Activated T-helper 17 cell treated with anti-CD3 and anti-CD28 coated beads, Interleukin-2, amount 50 U/mL, for 72 hours (primary cell): ENCODE measurements around the gene CEPT1. TPM values are rescaled to one million over a fixed set of nuclear protein-coding genes. Genes with fewer than 3 reads are reported as not detected.
"Not testable (repeated sequence)": the region's sequence is repeated elsewhere in the genome, so short reads cannot be mapped to it uniquely, and the experiment has no call there.

Source experiments
- ATAC-seq: fragments of 150-1000 bp; cut with Tn5 transposase; replicated peaks from 2 replicates; pipeline ENCODE4 v1.10.0; 2021; ENCODE audit warnings: mild to moderate bottlenecking, moderate library complexity
- H3K27ac Mint-ChIP-seq: one replicate; pipeline ENCODE4 v1.8.0; 2022; ENCODE audit warnings: mixed read lengths
- H3K27me3 Mint-ChIP-seq: one replicate; pipeline ENCODE4 v1.8.0; 2022; ENCODE audit warnings: mixed read lengths
- H3K36me3 Mint-ChIP-seq: one replicate; pipeline ENCODE4 v1.8.0; 2022; ENCODE audit warnings: low read depth, mild to moderate bottlenecking, mixed read lengths
- H3K4me1 Mint-ChIP-seq: one replicate; pipeline ENCODE4 v1.8.0; 2022; ENCODE audit warnings: mixed read lengths
- H3K4me3 Mint-ChIP-seq: one replicate; pipeline ENCODE4 v1.8.0; 2022; ENCODE audit warnings: mild to moderate bottlenecking, mixed read lengths
- H3K9me3 Mint-ChIP-seq: one replicate; pipeline ENCODE4 v1.8.0; 2022; ENCODE audit warnings: mixed read lengths
- total RNA-seq, 2 donors: library from RNA; stranded (reverse); gene quantifications; one replicate each; pipeline ENCODE4 v1.2.3, GENCODE V29; 2022

The CEPT1 gene
- 10 to 100 TPM; 31.3 to 31.4 TPM for total RNA-seq

GRCh38 chr1:111139956-111140679, at the start of gene CEPT1, which contains the start of gene DRAM2:
Gene CEPT1 (plus strand): TSS chr1:111140223. CDS start chr1:111147715, 7,492 bp downstream.
Gene DRAM2 (minus strand): TSS chr1:111140093. CDS start chr1:111131554, 8,539 bp downstream.
- peak within 1 kb of the TSS; percentile 94 for H3K27ac Mint-ChIP-seq
- no peaks in the 10 kb centered on the region for H3K27me3 Mint-ChIP-seq
- H3K4me1 Mint-ChIP-seq: peaks cover 12% of the 10 kb centered on the region
- H3K4me3 Mint-ChIP-seq: peak within 1 kb of the TSS; percentile 89
- peak; percentile 70 for ATAC-seq
- no peaks in the 10 kb centered on the region for H3K9me3 Mint-ChIP-seq
- H3K36me3 Mint-ChIP-seq: peaks cover 47% of the 10 kb centered on the region

DNA sequence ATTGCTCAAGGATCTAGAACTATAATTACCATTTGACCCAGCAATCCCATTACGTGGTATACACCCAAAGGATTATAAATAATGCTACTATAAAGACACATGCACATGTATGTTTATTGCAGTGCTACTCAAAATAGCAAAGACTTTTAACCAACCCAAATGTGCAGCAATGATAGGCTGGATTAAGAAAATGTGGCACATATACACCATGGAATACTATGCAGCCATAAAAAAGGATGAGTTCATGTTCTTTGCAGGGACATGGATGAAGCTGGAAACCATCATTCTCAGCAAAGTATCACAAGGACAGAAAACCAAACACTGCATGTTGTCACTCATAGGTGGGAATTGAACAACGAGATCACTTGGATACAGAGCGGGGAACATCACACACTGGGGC, 44.6 kb upstream of the CEPT1 start:
- not testable (repeated sequence) for H3K4me3 Mint-ChIP-seq, H3K36me3 Mint-ChIP-seq, H3K4me1 Mint-ChIP-seq, H3K27me3 Mint-ChIP-seq, ATAC-seq, H3K27ac Mint-ChIP-seq
- H3K9me3 Mint-ChIP-seq: peaks cover 17% of the 10 kb centered on the region

DNA sequence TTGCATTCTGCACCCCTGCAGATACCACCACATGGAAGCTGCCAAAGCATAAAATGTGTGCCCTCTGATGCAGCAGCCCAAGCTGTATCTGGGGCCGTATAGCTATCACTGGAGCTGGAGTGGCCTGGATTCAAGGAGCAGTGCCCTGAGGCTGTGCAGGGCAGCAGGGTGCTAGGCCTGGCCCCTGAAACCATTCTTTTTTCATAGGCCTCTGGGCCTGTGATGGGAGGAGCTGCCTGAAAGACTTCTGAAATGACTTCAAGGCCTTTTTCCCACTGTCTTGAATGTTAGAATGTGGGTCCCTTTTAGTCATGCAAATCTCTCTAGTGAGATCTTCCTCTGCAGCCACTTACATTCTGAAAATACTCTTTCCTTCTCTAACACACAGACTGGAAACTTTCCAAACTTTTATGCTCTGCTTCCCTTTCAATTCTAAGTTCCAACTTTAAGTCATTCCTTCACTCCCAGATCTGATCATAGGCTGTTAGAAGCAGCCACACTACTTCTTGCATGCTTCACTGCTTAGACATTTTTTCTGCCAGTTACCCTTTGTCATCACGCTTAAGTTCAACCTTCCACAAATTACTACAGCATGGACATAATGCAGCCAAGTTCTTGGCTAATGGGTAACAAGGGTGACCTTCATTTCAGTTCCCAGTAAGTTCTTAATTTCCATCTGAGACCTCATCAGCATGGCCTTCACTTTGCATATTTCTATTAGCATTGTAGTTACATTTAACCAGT, 42.5 kb upstream of the CEPT1 start:
- H3K27ac Mint-ChIP-seq: no peak overlapping the region
- H3K9me3 Mint-ChIP-seq: peaks cover 20% of the 10 kb centered on the region
- no peaks in the 10 kb centered on the region for H3K36me3 Mint-ChIP-seq
- ATAC-seq: no peak
- no peaks in the 10 kb centered on the region for H3K4me1 Mint-ChIP-seq
- peaks cover 3% of the 10 kb centered on the region for H3K27me3 Mint-ChIP-seq
- no peak overlapping the region for H3K4me3 Mint-ChIP-seq

GRCh38 chr1:111099289-111099688, 40.7 kb upstream of the CEPT1 start:
- peaks cover 21% of the 10 kb centered on the region for H3K9me3 Mint-ChIP-seq
- ATAC-seq: no peak
- H3K4me1 Mint-ChIP-seq: no peaks in the 10 kb centered on the region
- no peaks in the 10 kb centered on the region for H3K36me3 Mint-ChIP-seq
- H3K4me3 Mint-ChIP-seq: no peak overlapping the region
- H3K27me3 Mint-ChIP-seq: no peaks in the 10 kb centered on the region
- no peak overlapping the region for H3K27ac Mint-ChIP-seq

DNA sequence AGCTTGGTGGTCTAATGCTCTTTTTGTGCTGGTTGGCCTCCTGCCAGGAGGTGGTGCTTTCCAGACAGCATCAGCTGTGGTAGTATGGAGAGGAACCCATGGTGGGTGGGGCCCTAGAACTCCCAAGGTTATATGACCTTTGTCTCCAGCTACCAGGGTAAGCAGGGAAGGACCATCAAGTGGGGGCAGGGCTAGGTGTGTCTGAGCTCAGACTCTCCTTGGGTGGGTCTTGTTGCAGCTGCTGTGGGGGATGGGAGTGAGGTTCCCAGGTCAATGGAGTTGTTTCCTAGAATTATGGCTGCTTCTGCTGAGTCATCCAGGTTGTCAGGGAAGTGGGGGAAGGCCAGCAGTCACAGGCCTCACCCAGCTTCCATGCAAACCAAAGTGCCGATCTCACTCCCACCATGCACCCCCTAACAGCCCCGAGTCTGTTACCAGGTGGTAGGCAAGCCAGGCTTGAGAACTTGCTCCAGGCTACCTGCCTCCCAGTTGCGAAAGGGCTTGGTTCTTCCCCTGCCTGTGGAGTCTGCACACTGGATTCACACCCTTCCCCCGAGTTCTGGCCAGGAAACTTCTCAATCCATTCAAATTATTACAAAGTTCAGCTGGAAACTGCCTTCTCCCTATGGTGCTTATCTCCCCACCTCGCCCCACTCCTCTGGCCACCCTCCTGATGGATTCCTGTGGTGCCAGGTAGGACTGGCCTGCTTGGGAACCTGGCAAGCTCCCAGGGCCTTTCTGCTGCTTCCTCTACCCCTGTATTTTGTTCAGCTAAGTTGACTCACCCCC, 38.0 kb upstream of the CEPT1 start:
- H3K27me3 Mint-ChIP-seq: no peaks in the 10 kb centered on the region
- H3K9me3 Mint-ChIP-seq: peaks cover 17% of the 10 kb centered on the region
- H3K4me1 Mint-ChIP-seq: no peaks in the 10 kb centered on the region
- no peak overlapping the region for H3K27ac Mint-ChIP-seq
- no peak overlapping the region for H3K4me3 Mint-ChIP-seq
- H3K36me3 Mint-ChIP-seq: no peaks in the 10 kb centered on the region
- no peak for ATAC-seq

- Mint-ChIP-seq H3K36me3 (no peaks in the 10 kb centered on the region), H3K9me3 (peaks cover 11% of the 10 kb centered on the region), H3K27ac (no peak overlapping the region), H3K4me3 (no peak overlapping the region), H3K27me3 (no peaks in the 10 kb centered on the region), H3K4me1 (no peaks in the 10 kb centered on the region)
- no peak for ATAC-seq
Measured at GRCh38 chr1:111104981-111105380, 35.0 kb upstream of the CEPT1 start.

- Mint-ChIP-seq H3K4me3 (no peak overlapping the region), H3K4me1 (no peaks in the 10 kb centered on the region), H3K27ac (no peak overlapping the region), H3K36me3 (peaks cover 15% of the 10 kb centered on the region), H3K9me3 (peaks cover 10% of the 10 kb centered on the region), H3K27me3 (no peaks in the 10 kb centered on the region)
- ATAC-seq: no peak
Measured at GRCh38 chr1:111110197-111110899, 29.7 kb upstream of the CEPT1 start.

DNA sequence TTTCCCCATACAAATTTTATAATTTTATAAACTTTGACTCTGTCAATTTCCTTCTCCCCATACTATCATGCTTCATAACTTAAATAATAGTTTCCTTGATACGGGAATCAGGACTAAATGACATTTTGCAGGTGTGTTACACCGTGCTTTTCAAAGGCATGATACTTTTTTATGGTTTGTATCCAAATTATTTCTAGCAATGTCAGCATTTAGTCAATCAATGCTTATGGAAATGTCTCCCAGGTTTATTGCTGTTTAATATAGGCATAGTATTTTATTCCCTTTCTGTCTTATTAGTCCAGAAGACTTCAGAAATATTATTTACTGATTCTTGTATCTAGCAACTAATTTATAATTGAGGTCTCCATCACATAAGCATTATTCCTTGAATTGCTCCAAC, 23.5 kb upstream of the CEPT1 start:
- Mint-ChIP-seq H3K4me1 (no peaks in the 10 kb centered on the region), H3K27ac (no peak overlapping the region), H3K9me3 (no peaks in the 10 kb centered on the region), H3K27me3 (no peaks in the 10 kb centered on the region), H3K36me3 (peaks cover 71% of the 10 kb centered on the region), H3K4me3 (no peak overlapping the region)
- ATAC-seq: no peak

DNA sequence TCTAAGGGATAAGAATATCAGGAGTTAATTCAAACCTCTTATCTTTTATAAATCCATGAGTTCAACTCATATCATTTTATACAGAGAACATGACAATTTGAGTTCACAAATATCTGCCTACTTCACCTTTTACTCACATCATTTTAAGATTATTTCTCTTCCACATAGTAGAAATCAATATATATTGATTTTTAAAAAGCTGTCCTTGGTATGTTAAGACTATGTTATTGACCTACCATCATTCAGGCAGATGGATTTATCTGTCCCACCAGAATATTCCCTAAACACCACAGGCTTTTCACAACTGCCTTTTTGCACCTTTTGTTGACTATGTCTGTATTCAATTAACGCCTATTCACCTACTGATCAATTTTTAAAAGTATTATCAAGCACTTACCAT, 13.7 kb upstream of the CEPT1 start:
- Mint-ChIP-seq H3K27me3 (no peaks in the 10 kb centered on the region), H3K4me3 (no peak overlapping the region), H3K36me3 (peaks cover 96% of the 10 kb centered on the region), H3K27ac (no peak overlapping the region), H3K9me3 (no peaks in the 10 kb centered on the region), H3K4me1 (peaks cover 7% of the 10 kb centered on the region)
- ATAC-seq: no peak

DNA sequence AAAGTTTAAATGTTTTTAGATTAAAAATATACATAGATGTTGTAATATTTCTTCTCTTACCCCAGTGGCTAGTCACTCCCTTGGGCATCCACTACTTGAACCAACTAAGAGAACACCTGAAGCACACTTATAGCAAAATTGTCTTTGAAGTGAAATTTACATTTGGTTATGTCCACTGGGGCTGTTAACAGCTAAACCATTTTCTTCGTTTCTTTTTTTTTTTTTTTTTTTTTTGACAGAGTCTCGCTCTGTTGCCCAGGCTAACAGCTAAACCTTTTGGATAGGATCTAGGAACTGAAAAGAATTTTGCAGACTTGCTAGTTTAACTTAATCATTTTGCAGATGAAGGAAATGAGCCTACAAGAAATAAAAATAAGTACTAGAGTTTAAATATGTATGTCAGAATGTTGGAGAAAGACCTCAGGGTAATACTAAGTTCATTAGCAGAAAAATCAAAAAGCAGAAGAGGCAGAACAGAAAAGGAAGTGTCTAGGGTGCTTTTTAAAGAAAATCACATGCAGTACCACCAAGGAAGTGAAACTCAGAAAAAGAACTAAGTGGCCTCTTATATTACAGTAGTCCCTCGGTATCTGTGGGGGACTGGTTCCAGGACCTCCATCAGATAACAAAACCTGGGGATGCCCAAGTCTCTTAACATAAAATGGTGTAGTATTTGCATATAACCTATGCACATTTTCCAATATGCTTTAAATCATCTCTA, 11.9 kb upstream of the CEPT1 start:
- Mint-ChIP-seq H3K4me3 (no peak overlapping the region), H3K27me3 (no peaks in the 10 kb centered on the region), H3K9me3 (no peaks in the 10 kb centered on the region), H3K4me1 (peaks cover 12% of the 10 kb centered on the region), H3K27ac (no peak overlapping the region), H3K36me3 (peaks cover 89% of the 10 kb centered on the region)
- ATAC-seq: no peak

- Mint-ChIP-seq H3K36me3 (peaks cover 84% of the 10 kb centered on the region), H3K4me1 (peaks cover 12% of the 10 kb centered on the region), H3K9me3 (no peaks in the 10 kb centered on the region), H3K27ac (peak overlapping the region; percentile 26), H3K4me3 (no peak overlapping the region), H3K27me3 (no peaks in the 10 kb centered on the region)
- no peak for ATAC-seq
Measured at GRCh38 chr1:111129376-111129775, 10.6 kb upstream of the CEPT1 start.

- Mint-ChIP-seq H3K27me3 (no peaks in the 10 kb centered on the region), H3K27ac (no peak overlapping the region), H3K36me3 (peaks cover 81% of the 10 kb centered on the region), H3K4me1 (peaks cover 10% of the 10 kb centered on the region), H3K9me3 (no peaks in the 10 kb centered on the region), H3K4me3 (no peak overlapping the region)
- no peak for ATAC-seq
Measured at GRCh38 chr1:111131693-111132092, 8.3 kb upstream of the CEPT1 start.

DNA sequence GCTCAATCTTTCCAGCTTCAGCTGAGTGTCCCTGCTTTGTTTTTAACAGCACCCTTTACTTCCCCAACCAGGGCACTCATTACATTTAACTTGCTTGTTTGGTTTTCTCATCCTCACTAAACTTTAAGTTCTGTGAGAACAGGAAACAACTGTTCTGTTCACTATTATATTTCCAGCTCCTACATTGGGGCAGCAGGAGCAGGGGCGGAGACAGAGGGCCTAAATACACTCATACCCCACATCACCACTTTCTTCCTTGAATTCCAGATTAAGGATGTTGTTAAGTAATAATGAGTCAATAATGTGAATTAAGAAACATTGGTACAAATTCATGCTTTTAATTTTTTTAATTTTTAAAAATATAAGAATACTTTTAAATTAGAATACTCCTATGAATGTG, 6.2 kb upstream of the CEPT1 start:
- no peaks in the 10 kb centered on the region for H3K27me3 Mint-ChIP-seq
- H3K9me3 Mint-ChIP-seq: no peaks in the 10 kb centered on the region
- no peak overlapping the region for H3K4me3 Mint-ChIP-seq
- ATAC-seq: no peak
- H3K36me3 Mint-ChIP-seq: peaks cover 73% of the 10 kb centered on the region
- peaks cover 6% of the 10 kb centered on the region for H3K4me1 Mint-ChIP-seq
- H3K27ac Mint-ChIP-seq: no peak overlapping the region
